ENCODE measurements around the gene RAB6B. TPM values are rescaled to one million over a fixed set of nuclear protein-coding genes. Genes with fewer than 3 reads are reported as not detected.

RAB6B gene
- total and polyA plus RNA-seq, 2 experiments from 2014 or later: 2.6 to 3.0 TPM

DNA sequence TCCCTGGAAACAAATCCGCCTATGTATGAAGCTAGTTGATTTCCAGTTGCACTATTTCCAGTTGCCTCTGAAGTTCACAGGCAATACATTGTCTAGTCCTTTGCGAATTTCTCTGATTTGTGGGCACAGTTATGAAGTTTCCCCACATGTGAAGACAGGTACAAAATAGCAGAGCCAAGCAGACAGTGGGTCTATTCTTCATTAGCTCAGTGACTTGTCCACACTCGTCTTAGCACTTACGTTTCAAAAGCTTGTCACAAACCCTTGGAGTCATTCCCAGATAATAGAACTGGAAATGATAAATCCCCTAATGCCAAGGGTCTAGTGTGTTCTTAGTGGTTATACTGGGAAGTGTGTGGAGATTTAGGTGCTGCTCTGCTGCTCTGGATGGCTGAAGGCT lies 75.6 kb downstream of the RAB6B start:
- Histone ChIP-seq H3K27me3 (no peaks in the 10 kb centered on the region), H3K27ac (no peak overlapping the region), H3K4me1 (ENCODE audit: low read depth) (no peaks in the 10 kb centered on the region), H3K4me3 (no peak overlapping the region), H3K36me3 (peaks cover 42% of the 10 kb centered on the region), H3K9me3 (ENCODE audit: low read depth) (no peaks in the 10 kb centered on the region)
- no peak for DNase-seq (ENCODE audit: low read depth in 1 of 2, low spot score in 1 of 2)
- TF ChIP-seq, protein P1, sequence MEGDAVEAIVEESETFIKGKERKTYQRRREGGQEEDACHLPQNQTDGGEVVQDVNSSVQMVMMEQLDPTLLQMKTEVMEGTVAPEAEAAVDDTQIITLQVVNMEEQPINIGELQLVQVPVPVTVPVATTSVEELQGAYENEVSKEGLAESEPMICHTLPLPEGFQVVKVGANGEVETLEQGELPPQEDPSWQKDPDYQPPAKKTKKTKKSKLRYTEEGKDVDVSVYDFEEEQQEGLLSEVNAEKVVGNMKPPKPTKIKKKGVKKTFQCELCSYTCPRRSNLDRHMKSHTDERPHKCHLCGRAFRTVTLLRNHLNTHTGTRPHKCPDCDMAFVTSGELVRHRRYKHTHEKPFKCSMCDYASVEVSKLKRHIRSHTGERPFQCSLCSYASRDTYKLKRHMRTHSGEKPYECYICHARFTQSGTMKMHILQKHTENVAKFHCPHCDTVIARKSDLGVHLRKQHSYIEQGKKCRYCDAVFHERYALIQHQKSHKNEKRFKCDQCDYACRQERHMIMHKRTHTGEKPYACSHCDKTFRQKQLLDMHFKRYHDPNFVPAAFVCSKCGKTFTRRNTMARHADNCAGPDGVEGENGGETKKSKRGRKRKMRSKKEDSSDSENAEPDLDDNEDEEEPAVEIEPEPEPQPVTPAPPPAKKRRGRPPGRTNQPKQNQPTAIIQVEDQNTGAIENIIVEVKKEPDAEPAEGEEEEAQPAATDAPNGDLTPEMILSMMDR (IDR thresholded peaks at IDR 0.05; ENCODE audit: low read depth, low read length): no peak

DNA sequence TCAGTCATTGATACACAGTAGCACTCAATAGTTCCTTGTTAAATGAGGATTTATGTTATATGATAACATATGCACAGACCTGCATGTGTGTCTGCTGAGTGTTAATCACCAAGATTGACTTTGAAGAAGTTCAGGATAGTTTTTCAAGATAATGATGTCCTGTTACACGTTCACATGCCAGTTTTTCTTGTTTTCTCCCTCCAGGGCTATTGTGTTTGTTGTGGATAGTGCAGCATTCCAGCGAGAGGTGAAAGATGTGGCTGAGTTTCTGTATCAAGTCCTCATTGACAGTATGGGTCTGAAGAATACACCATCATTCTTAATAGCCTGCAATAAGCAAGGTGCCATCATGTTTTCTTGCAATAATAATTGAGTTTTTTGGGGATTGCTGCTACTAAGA lies 80.3 kb downstream of the RAB6B start:
- no peaks in the 10 kb centered on the region for H3K9me3 ChIP-seq (ENCODE audit: low read depth)
- no peaks in the 10 kb centered on the region for H3K27me3 ChIP-seq
- DNase-seq (ENCODE audit: low read depth in 1 of 2, low spot score in 1 of 2): no peak
- no peak overlapping the region for H3K27ac ChIP-seq
- peaks cover 53% of the 10 kb centered on the region for H3K36me3 ChIP-seq
- no peaks in the 10 kb centered on the region for H3K4me1 ChIP-seq (ENCODE audit: low read depth)
- H3K4me3 ChIP-seq: no peak overlapping the region
- TF ChIP-seq, protein P1 (IDR thresholded peaks at IDR 0.05; ENCODE audit: low read depth, low read length): no peak

DNA sequence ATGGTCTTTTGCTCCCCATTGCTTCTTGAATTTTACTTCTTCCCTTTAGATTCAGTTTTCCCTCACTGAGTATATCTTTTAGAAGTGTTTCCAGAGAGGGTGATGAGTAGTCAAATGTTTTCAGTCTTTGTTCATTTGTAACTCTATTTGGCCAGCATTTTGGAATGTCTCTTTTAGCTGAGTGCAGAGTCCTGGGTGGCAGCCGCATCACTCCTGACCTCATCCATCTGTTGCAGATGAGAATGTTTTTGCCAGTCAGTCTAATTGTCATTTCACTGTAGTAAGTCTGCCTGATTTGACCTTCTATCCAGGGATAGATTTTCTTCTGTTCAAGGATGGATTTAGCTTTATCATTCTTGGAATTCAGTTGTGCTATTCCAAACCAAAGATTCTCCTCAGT lies 82.8 kb downstream of the RAB6B start:
- Histone ChIP-seq H3K27me3 (no peaks in the 10 kb centered on the region), H3K9me3 (ENCODE audit: low read depth) (no peaks in the 10 kb centered on the region), H3K36me3 (peaks cover 47% of the 10 kb centered on the region), H3K27ac (no peak overlapping the region), H3K4me3 (no peak overlapping the region), H3K4me1 (ENCODE audit: low read depth) (no peaks in the 10 kb centered on the region)
- TF ChIP-seq, protein P1 (IDR thresholded peaks at IDR 0.05; ENCODE audit: low read depth, low read length): no peak
- peak in 1 of 2 donors; percentile 21 for DNase-seq (ENCODE audit: low read depth in 1 of 2, low spot score in 1 of 2)

DNA sequence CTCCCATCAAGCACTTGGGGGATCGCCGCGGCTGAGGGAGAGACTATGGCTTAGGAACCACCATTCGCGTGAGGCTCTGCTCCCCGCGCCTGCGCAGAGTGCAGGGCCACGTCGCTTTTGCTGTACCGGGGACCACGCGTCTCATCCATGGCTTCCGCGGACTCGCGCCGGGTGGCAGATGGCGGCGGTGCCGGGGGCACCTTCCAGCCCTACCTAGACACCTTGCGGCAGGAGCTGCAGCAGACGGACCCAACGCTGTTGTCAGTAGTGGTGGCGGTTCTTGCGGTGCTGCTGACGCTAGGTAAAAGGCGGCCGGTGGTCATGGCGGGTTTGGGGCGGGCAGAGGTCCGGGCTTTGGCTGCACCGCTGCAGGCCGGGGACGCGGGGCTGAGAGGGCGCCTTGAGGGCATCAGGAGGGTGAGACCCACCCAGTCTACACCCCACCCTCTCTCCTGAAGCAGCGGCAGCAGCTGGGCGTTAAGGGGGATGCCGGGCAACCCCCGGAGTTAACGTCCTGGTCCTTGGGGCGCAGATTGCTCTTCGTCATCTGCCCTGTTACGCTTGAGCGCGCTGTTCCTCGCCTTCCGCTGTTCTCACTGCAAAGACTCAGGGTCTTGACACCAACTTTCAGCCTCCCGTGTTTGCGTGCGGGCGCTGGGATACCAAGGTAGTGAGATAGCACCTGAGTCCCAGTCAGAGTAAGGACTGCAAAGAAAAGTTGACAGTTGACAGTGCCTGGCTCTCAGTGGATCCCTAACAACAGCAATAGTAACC lies 89.8 kb downstream of the RAB6B start, which contains the start of gene SRPRB:
TSS of gene SRPRB (plus strand) at position 114 of the 774 bp plus-strand sequence. CDS start at position 148, 34 bp downstream.
- Histone ChIP-seq H3K9me3 (ENCODE audit: low read depth) (no peaks in the 10 kb centered on the region), H3K36me3 (peaks cover 9% of the 10 kb centered on the region), H3K27me3 (peaks cover 15% of the 10 kb centered on the region), H3K4me3 (peak within 1 kb of the TSS; percentile 96), H3K27ac (no peak within 1 kb of the TSS), H3K4me1 (ENCODE audit: low read depth) (peaks cover 3% of the 10 kb centered on the region)
- TF ChIP-seq, protein P1 (IDR thresholded peaks at IDR 0.05; ENCODE audit: low read depth, low read length): no peak
- DNase-seq (ENCODE audit: low read depth in 1 of 2, low spot score in 1 of 2): peak; percentile 95 to 97

DNA sequence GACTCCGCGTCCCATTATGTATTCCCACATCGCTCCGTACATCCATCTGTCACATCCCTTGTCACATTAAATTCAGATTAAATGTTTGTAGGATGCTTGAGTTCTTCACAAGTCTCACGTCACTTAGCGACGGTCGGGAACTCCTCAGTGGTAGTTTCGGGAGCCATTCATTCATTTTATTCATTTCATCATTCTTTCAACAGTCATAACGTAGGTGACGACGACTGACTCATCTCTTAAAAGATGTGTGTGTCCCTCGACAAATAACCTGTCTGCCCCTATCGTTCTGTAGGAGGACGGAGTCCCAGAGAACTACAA lies 90.3 kb downstream of the RAB6B start:
- Histone ChIP-seq H3K36me3 (peaks cover 4% of the 10 kb centered on the region), H3K27ac (no peak overlapping the region), H3K9me3 (ENCODE audit: low read depth) (no peaks in the 10 kb centered on the region), H3K27me3 (peaks cover 20% of the 10 kb centered on the region), H3K4me3 (peak overlapping the region; percentile 96), H3K4me1 (ENCODE audit: low read depth) (peaks cover 3% of the 10 kb centered on the region)
- TF ChIP-seq, protein P1 (IDR thresholded peaks at IDR 0.05; ENCODE audit: low read depth, low read length): no peak
- no peak for DNase-seq (ENCODE audit: low read depth in 1 of 2, low spot score in 1 of 2)

Data from cardiac muscle cell (in vitro differentiated cells and primary cell).